ENCODE data around the gene SCEL. TPM values are rescaled to one million over a fixed set of nuclear protein-coding genes. Genes with fewer than 3 reads are reported as not detected.

The SCEL gene
- total and polyA plus RNA-seq, 12 donors = 0.07 to 0.11 TPM; not detected in 10

DNA sequence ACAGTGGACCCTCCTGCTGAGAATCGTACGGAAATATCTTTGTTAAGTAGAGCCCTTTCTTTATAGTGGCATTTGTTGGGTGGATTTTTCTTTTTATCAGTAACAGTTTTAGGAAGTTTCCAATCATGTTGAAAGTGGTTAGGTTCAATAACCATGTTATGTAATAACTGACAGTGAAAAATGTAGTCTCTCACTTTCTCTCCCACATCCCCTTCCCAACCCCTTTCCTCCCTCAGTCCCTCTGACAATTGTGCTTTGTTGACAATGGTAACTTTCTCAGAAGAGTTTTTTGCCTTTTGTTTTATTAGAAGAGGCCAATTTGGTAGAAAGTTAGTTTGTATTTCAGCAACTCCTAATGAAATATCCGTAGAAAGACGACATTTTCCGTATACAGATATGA is 84.1 kb downstream of the SCEL start:
- Histone ChIP-seq H3K9me3 (no peaks in the 10 kb centered on the region), H3K27ac (no peak overlapping the region), H3K4me1 (no peaks in the 10 kb centered on the region), H3K27me3 (peaks cover 0 to 9% (median 0%) of the 10 kb centered on the region in 7 donors), H3K36me3 (no peaks in the 10 kb centered on the region), H3K4me3 (no peak overlapping the region)
- WGBS, 2 donors = 72% methylated on average over 5 of the region's 5 CpGs
- TF ChIP-seq, protein P1, sequence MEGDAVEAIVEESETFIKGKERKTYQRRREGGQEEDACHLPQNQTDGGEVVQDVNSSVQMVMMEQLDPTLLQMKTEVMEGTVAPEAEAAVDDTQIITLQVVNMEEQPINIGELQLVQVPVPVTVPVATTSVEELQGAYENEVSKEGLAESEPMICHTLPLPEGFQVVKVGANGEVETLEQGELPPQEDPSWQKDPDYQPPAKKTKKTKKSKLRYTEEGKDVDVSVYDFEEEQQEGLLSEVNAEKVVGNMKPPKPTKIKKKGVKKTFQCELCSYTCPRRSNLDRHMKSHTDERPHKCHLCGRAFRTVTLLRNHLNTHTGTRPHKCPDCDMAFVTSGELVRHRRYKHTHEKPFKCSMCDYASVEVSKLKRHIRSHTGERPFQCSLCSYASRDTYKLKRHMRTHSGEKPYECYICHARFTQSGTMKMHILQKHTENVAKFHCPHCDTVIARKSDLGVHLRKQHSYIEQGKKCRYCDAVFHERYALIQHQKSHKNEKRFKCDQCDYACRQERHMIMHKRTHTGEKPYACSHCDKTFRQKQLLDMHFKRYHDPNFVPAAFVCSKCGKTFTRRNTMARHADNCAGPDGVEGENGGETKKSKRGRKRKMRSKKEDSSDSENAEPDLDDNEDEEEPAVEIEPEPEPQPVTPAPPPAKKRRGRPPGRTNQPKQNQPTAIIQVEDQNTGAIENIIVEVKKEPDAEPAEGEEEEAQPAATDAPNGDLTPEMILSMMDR (IDR thresholded peaks at IDR 0.05) = no peak
- DNase-seq = no peak
- intact Hi-C loops (cut with DNase I) = no loop called here
- ATAC-seq = no peak

DNA sequence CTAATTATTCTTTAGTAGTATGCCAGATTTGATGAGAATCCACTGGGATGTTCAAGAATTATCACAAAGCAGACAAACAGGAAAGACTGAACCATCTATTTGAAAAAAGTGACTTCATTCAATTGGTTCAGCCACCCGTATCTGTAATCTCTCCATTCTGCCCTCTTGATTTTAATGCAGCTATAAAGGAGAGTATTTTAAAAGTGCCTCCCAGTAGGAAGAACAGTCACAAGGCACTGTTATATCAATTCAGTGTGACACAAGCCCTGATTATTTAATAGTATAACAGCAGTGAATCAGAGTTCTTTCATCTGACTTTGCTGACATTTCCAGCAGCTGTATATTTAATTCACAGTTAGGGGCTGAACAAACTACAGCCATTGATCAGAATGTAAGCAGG is 84.6 kb downstream of the SCEL start:
- Histone ChIP-seq H3K9me3 (no peaks in the 10 kb centered on the region), H3K27me3 (peaks cover 0 to 9% (median 0%) of the 10 kb centered on the region in 7 donors), H3K36me3 (no peaks in the 10 kb centered on the region), H3K4me3 (no peak overlapping the region), H3K4me1 (no peaks in the 10 kb centered on the region), H3K27ac (no peak overlapping the region)
- intact Hi-C loops (cut with DNase I) = no loop called here
- TF ChIP-seq, protein P1 (IDR thresholded peaks at IDR 0.05) = no peak
- DNase-seq (no peak), ATAC-seq (no peak)
- WGBS, 2 donors = 50 to 54% methylated on average over 1 of the region's 1 CpG

DNA sequence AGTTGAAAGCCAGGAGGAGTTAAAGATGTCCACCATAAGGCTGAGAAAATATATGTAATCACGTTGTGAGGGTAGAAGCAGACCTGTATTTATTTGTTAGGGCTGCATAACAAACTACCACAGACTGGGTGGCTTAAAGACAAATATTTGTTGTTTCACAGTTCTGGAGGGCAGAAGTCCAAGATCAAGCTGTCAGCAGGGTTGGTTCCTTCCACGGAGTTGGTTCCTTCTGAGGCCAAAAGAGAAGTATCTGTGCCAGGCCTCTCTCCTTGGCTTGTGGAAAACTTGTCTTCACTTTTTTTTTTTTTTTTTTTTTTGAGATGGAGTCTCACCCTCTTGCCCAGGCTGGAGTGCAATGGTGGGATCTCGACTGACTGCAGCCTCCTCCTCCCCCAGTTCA is 88.3 kb downstream of the SCEL start:
- no peaks in the 10 kb centered on the region for H3K4me1 ChIP-seq
- DNase-seq = no peak
- no peaks in the 10 kb centered on the region for H3K36me3 ChIP-seq
- 55 to 71% methylated on average over 3 of the region's 3 CpGs for WGBS, 2 donors
- H3K27ac ChIP-seq = no peak overlapping the region
- H3K4me3 ChIP-seq = no peak overlapping the region
- intact Hi-C loops (cut with DNase I) = no loop called here
- TF ChIP-seq, protein P1 (IDR thresholded peaks at IDR 0.05) = no peak
- no peaks in the 10 kb centered on the region for H3K9me3 ChIP-seq
- peaks cover 0 to under 1% (median 0%) of the 10 kb centered on the region in 7 donors for H3K27me3 ChIP-seq
- no peak for ATAC-seq

DNA sequence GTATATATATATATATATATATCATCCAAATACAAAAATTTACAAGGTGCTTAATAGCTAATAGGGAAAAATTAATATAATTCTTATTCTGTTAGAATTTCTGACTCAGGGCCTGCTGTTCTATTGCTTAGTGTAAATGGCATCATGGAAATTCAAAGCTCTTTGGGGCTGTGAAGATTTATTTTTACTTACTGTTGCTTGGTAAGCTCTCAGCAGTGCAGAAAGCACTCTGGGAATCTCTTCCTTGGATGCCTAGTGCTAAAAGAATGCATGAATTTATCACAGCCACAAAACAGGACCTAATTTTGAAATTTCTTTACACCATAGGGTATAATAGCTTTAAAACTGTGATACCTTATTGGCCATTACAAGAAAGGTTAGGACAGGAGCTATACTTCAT is 92.7 kb downstream of the SCEL start:
- intact Hi-C loops (cut with DNase I) = no loop called here
- DNase-seq = no peak
- Histone ChIP-seq H3K4me3 (no peak overlapping the region), H3K9me3 (no peaks in the 10 kb centered on the region), H3K4me1 (no peaks in the 10 kb centered on the region), H3K36me3 (no peaks in the 10 kb centered on the region), H3K27me3 (no peaks in the 10 kb centered on the region), H3K27ac (no peak overlapping the region)
- TF ChIP-seq, protein P1 (IDR thresholded peaks at IDR 0.05) = no peak
- no peak for ATAC-seq

DNA sequence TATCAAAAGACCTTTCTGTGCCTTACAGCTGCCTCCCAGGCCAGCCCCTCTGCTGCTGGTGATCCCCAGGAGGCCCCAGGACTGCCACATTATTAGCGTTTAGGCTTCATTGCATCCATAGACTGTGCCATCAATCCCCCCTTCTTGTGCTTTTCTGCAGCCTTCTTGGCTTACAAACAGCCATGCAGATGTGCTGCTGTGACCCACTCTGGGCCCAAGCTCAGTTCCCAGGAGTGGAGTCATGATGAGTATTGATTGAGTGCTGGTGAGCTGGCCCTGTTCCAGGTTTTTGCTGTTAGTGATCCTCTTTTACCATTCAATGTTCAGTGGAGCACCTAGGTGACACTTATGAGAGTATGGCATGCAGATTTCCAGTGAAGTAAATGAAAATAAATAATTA is 102.1 kb downstream of the SCEL start:
- H3K4me1 ChIP-seq = no peaks in the 10 kb centered on the region
- no peaks in the 10 kb centered on the region for H3K9me3 ChIP-seq
- TF ChIP-seq, protein P1 (IDR thresholded peaks at IDR 0.05) = no peak
- H3K4me3 ChIP-seq = no peak overlapping the region
- ATAC-seq (no peak), DNase-seq (no peak)
- WGBS, 2 donors = 52 to 55% methylated on average over 1 of the region's 1 CpG
- H3K27ac ChIP-seq = no peak overlapping the region
- no peaks in the 10 kb centered on the region for H3K36me3 ChIP-seq
- intact Hi-C loops (cut with DNase I) = no loop called here
- peaks cover 0 to 3% (median 0%) of the 10 kb centered on the region in 7 donors for H3K27me3 ChIP-seq

All from heart right ventricle (tissue), 16 donors.